Suppressor macrophage treated with lipopolysaccharide for 4 hours (primary cell): ENCODE results near the gene PNPLA7.
"Not testable (repeated sequence)": the region's sequence is repeated elsewhere in the genome, so short reads cannot be mapped to it uniquely, and the experiment has no call there.

Source experiments
- DNase-seq: peaks from one replicate; pipeline ENCODE4 v3.0.0-alpha.2; 2020

PNPLA7 gene

DNA sequence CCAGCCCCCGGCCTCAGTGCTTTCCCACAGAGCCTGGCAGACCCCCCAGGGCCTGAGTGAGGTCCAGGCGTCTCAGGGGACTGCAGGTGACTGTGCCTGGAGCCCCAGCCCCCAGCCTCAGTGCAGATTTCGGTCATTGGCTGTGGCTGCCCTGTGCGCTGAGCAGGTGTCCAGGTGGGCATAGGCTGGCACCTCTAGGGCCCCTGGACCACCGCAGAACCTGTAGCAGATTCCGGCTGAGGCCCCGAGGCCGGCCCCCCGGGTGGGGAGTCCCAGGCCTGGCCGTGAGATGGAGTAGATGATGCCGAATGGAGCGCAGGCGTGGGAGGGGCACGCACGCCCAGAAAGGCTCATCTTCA is 139.3 kb downstream of the PNPLA7 start:
- no peak for DNase-seq

- not testable (repeated sequence) for DNase-seq
Measured at GRCh38 chr9:137410236-137410890, 139.8 kb downstream of the PNPLA7 start.
